ENCODE results near the gene CREBL2. TPM values are rescaled to one million over a fixed set of nuclear protein-coding genes. Genes with fewer than 3 reads are reported as not detected.
"Not testable (repeated sequence)": the region's sequence is repeated elsewhere in the genome, so short reads cannot be mapped to it uniquely, and the experiment has no call there.

CREBL2 gene
- polyA plus RNA-seq, 1 experiment = 15.4 TPM

DNA sequence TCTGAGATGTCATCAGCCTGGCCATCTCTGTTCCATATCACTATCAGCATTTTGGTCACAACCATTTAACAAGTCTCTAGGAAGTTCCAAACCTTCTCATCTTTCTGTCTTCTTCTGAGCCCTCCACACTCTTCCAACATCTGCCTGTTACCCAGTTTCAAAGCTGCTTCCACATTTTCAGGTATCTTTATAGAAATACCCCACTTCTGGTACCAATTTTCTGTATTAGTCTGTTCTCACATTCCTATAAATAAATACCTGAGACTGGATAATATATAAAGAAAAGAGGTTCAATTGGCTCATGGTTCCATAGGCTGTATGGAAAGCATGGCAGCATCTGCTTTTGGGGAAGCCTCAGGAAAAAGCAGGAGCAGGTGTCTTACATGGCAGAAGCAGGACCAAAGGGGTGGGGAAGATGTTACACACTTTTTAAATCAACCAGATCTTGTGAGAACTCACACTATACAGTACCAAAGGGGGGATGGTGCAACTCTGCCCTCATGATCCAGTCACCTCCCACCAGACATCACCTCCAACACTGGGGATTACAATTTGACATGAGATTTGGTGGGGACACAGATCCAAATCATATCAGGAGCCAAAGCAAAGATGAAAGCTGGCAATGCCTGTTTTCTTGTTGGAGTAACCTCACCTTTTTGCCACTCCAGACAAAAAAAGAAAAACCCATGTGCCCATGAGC is 37.4 kb downstream of the CREBL2 start:
- TF ChIP-seq, protein P1, sequence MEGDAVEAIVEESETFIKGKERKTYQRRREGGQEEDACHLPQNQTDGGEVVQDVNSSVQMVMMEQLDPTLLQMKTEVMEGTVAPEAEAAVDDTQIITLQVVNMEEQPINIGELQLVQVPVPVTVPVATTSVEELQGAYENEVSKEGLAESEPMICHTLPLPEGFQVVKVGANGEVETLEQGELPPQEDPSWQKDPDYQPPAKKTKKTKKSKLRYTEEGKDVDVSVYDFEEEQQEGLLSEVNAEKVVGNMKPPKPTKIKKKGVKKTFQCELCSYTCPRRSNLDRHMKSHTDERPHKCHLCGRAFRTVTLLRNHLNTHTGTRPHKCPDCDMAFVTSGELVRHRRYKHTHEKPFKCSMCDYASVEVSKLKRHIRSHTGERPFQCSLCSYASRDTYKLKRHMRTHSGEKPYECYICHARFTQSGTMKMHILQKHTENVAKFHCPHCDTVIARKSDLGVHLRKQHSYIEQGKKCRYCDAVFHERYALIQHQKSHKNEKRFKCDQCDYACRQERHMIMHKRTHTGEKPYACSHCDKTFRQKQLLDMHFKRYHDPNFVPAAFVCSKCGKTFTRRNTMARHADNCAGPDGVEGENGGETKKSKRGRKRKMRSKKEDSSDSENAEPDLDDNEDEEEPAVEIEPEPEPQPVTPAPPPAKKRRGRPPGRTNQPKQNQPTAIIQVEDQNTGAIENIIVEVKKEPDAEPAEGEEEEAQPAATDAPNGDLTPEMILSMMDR (IDR thresholded peaks at IDR 0.05; ENCODE audit: insufficient read depth, low read depth, low read length) = no peak
- Histone ChIP-seq H3K27me3 (ENCODE audit: control insufficient read depth, insufficient read depth, low read length) (no peaks in the 10 kb centered on the region), H3K36me3 (ENCODE audit: control insufficient read depth, insufficient read depth, low read length) (no peaks in the 10 kb centered on the region), H3K4me3 (ENCODE audit: low read depth, low read length) (no peak overlapping the region)
- ChIA-PET CTCF (no interaction called here), POLR2A (no interaction called here)
- DNase-seq (ENCODE audit: low read depth) = no peak

DNA sequence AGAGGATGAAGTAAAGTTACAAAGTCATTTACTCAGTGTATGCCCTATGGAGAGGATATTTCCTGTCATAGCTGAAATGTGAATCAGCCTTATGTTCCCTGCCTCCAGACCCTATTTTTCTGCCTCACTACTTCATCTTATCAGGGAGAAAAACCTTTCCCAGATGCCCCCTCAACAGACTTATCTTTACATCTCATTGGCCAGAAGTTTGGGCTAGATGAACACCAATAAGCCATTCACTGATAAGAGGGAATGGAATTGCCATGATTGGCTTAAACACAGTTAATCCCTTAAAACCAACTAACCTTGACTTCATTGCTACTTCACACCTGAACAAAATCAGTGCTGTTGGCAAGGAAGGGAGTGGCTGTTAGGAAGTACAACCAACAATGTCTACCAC is 40.1 kb downstream of the CREBL2 start:
- ChIA-PET POLR2A (no interaction called here), CTCF (no interaction called here)
- DNase-seq (ENCODE audit: low read depth) = no peak
- Histone ChIP-seq H3K4me3 (ENCODE audit: low read depth, low read length) (no peak overlapping the region), H3K27me3 (ENCODE audit: control insufficient read depth, insufficient read depth, low read length) (no peaks in the 10 kb centered on the region), H3K36me3 (ENCODE audit: control insufficient read depth, insufficient read depth, low read length) (no peaks in the 10 kb centered on the region)
- TF ChIP-seq, protein P1 (IDR thresholded peaks at IDR 0.05; ENCODE audit: insufficient read depth, low read depth, low read length) = no peak

DNA sequence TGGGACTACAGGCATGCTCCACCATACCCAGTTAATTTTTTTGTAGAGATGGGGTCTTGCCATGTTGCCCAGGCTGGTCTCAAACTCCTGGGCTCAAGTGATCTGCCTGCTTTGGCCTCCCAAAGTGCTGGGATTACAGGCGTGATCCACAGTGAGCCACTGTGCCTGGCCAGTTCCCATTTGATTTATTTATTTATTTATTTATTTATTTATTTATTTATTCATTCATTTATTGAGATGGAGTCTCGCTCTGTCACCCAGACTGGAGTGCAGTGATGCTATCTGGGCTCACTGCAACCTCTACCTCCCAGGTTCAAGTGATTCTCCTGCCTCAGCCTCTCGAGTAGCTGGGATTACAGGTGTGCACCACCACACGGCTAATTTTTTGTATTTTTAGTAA is 41.0 kb downstream of the CREBL2 start:
- CTCF ChIA-PET = interaction anchor here (1.3 to 5.7 kb wide), 2 partner anchors 8 to 275 kb away, joined by 4 to 35 read pairs; no protein-coding TSS in a partner anchor
- H3K27me3 ChIP-seq (ENCODE audit: control insufficient read depth, insufficient read depth, low read length); POLR2A ChIA-PET: not testable (repeated sequence)

DNA sequence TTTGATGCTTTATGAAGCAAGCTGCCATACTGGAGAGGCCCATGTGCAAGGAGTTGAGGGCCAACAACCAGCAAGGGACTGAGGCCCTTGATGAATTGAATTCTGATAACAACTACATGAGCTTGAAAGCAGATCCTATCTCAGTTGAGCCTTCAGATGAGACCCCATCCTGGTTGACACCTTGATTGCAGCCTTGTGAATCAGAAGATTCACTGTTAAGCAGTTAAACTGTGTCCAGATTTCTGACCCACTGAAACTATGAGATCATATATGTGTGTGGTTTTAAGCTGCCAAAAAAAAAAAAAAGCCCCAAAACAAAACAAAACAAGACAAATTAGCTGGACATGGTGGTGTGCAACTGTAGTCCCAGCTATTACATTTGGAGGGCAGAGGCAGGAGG is 42.2 kb downstream of the CREBL2 start:
- TF ChIP-seq, protein P1 (IDR thresholded peaks at IDR 0.05; ENCODE audit: insufficient read depth, low read depth, low read length) = no peak
- H3K4me3 ChIP-seq (ENCODE audit: low read depth, low read length) = no peak overlapping the region
- ChIA-PET POLR2A (no interaction called here), CTCF (interaction anchor here (1.2 to 5.7 kb wide), 3 partner anchors 9 to 277 kb away, joined by 3 to 35 read pairs (median 4); no protein-coding TSS in a partner anchor)
- H3K36me3 ChIP-seq (ENCODE audit: control insufficient read depth, insufficient read depth, low read length) = no peaks in the 10 kb centered on the region
- H3K27me3 ChIP-seq (ENCODE audit: control insufficient read depth, insufficient read depth, low read length) = no peaks in the 10 kb centered on the region
- DNase-seq (ENCODE audit: low read depth) = no peak

More for the DNA sequence above, 41.0 kb downstream of the CREBL2 start:
- not testable (repeated sequence) for DNase-seq (ENCODE audit: low read depth); H3K4me3 ChIP-seq (ENCODE audit: low read depth, low read length); H3K36me3 ChIP-seq (ENCODE audit: control insufficient read depth, insufficient read depth, low read length)

DNA sequence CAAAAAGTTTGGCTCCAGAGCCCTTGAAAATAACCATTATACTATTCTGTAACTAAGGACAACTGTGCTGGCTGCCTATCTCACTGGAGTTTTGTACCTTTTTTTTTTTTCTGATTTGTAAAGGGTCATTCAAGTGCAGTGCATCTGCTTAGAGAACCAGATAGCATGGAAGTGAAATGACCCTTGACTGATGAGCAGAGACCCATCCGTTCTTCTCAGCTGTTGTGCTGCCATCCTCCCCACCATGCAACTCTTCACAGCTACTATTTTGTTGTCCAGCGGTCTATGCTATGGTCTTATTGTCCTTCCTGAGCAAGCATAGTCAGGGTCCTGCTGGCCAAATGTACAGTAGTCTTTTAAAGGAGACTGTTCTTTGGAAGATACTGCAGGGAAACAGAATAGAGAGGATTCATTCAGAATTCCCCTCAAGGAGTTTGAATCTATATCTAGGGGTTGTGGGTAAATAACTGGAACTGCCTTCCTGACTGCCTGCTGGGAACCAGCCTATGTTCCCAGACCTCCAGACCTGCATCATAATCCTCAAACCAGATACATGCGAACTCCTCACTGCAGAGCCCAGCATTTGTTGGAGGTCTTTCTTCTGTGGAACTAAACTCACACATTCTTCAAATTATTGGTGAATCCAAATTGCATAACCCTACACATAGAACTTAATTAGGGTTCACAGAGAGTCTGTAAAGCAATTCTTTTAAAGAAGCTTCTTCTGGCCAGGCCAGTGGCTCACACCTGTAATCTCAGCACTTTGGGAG is 43.2 kb downstream of the CREBL2 start:
- no peaks in the 10 kb centered on the region for H3K27me3 ChIP-seq (ENCODE audit: control insufficient read depth, insufficient read depth, low read length)
- no peaks in the 10 kb centered on the region for H3K36me3 ChIP-seq (ENCODE audit: control insufficient read depth, insufficient read depth, low read length)
- no peak overlapping the region for H3K4me3 ChIP-seq (ENCODE audit: low read depth, low read length)
- ChIA-PET CTCF (interaction anchor here (0.6 to 5.7 kb wide), 12 partner anchors 10 to 573 kb away, joined by 3 to 35 read pairs (median 4); no protein-coding TSS in a partner anchor), POLR2A (no interaction called here)
- DNase-seq (ENCODE audit: low read depth) = no peak
- TF ChIP-seq, protein P1 (IDR thresholded peaks at IDR 0.05; ENCODE audit: insufficient read depth, low read depth, low read length) = no peak

Measured in BJ (cell line).